Spleen (tissue), 11 donors: Measurements from ENCODE around the gene LRCH4. TPM values are rescaled to one million over a fixed set of nuclear protein-coding genes. Genes with fewer than 3 reads are reported as not detected.
A peak's percentile ranks its signal among the peaks of the same experiment; 100 is the strongest.
"Not testable (repeated sequence)": the region's sequence is repeated elsewhere in the genome, so short reads cannot be mapped to it uniquely, and the experiment has no call there.

Source experiments
- DNase-seq: peaks from one replicate; pipeline ENCODE4 v3.0.0-alpha.2; 2020
- H3K27ac ChIP-seq, 8 donors: fragments of 200-600 bp; sonication (generic) in 7 of 8; 1 replicate in 4 of 8; 2 replicates in 4 of 8; pipeline versions ENCODE4 v1.5.0 to v1.8.0; 2016 to 2021; ENCODE audit warnings: inconsistent platforms in 4 of 8, mild to moderate bottlenecking in 4 of 8, moderate library complexity in 1 of 8
- H3K27me3 ChIP-seq, 7 donors: fragments of 200-600 bp; sonication (generic) in 6 of 7; replicated peaks in 1 of 7; 1 replicate in 4 of 7; 2 replicates in 3 of 7; pipeline versions ENCODE4 v1.5.0 to v1.8.0; 2016 to 2021; ENCODE audit warnings: inconsistent platforms in 3 of 7, mild to moderate bottlenecking in 1 of 7
- H3K36me3 ChIP-seq, 6 donors: fragments of 200-600 bp; sonication (generic) in 5 of 6; 1 replicate in 4 of 6; 2 replicates in 2 of 6; pipeline versions ENCODE4 v1.5.0 to v1.8.0; 2016 to 2021; ENCODE audit warnings: inconsistent platforms in 2 of 6
- H3K4me1 ChIP-seq, 6 donors: fragments of 200-600 bp; sonication (generic) in 5 of 6; 1 replicate in 3 of 6; 2 replicates in 3 of 6; pipeline versions ENCODE4 v1.5.0 to v1.8.0; 2016 to 2021; ENCODE audit warnings: inconsistent platforms in 3 of 6
- H3K4me3 ChIP-seq, 8 donors: fragments of 200-600 bp; sonication (generic) in 7 of 8; 1 replicate in 4 of 8; 2 replicates in 4 of 8; pipeline versions ENCODE4 v1.5.0 to v1.8.0; 2016 to 2021; ENCODE audit warnings: inconsistent platforms in 4 of 8, mild to moderate bottlenecking in 4 of 8, moderate library complexity in 2 of 8
- H3K9me3 ChIP-seq, 8 donors: fragments of 200-600 bp; sonication (generic) in 7 of 8; 1 replicate in 4 of 8; 2 replicates in 4 of 8; pipeline versions ENCODE4 v1.5.0 to v1.8.0; 2016 to 2021; ENCODE audit warnings: inconsistent platforms in 4 of 8
- POLR2A ChIP-seq, 3 donors: fragments of 450-650 bp; IDR thresholded peaks; one replicate each; pipeline ENCODE4 v1.5.1; 2017; ENCODE audit warnings: antibody characterized with exemption in 3 of 3, mild to moderate bottlenecking in 1 of 3
- POLR2AphosphoS5 ChIP-seq, 3 donors: sonication (generic); formaldehyde crosslinking; IDR thresholded peaks; one replicate each; pipeline ENCODE4 v1.5.1; 2017; ENCODE audit warnings: antibody characterized with exemption in 3 of 3
- WGBS, 5 donors: extraction: QIAGEN DNeasy Blood & Tissue Kit in 3 of 5; methylation state at CpG; one replicate each; pipeline versions ENCODE4 v1.1.5 to v1.1.7; 2013 to 2018; 5-methylcytosine and 5-hydroxymethylcytosine counted together
- intact Hi-C: fragments of 100-400 bp; cut with DNase I; formaldehyde crosslinking; loops from one replicate; pipeline ENCODE4 v1.15.0; 2023; ENCODE audit warnings: low total_unique reads
- polyA plus RNA-seq, 3 donors: library from polyadenylated mRNA; stranded (reverse); fragments of 200-250 nt; gene quantifications; one replicate each; pipeline ENCODE4 v1.2.1, GENCODE V29; 2013
- total RNA-seq, 7 donors: library from RNA; depleted of rRNA in 3 of 7; stranded (reverse); fragments of >200 nt in 3 of 7; fragmentation: NEBNext Ultra II Directional in 4 of 7; extraction: Animal tissue kit (Norgen Biotek cat#: 25700) in 4 of 7; gene quantifications; one replicate each; pipeline versions ENCODE4 v1.1.0 to v1.2.1, GENCODE V29; 2016 to 2021
- TF ChIP-seq, protein P1 (sequence below), 11 experiments: fragments of 200-600 bp in 7 of 11; fragments of 450-650 bp in 4 of 11; sonication (generic) in 4 of 11; IDR thresholded peaks in 8 of 11; conservative IDR thresholded peaks in 3 of 11; 1 replicate in 7 of 11; 2 replicates in 4 of 11; pipeline versions ENCODE4 v1.4.0 to v1.8.0; 2016 to 2021; ENCODE audit warnings: antibody characterized with exemption in 11 of 11, inconsistent platforms in 4 of 11, mild to moderate bottlenecking in 1 of 11
- donor health status: healthy with polysubstance abuse.
- donor health status: DM: no; HTN: no; CAD: no; lungs with moderate emphysema.
- donor health status: DM: no; HTN: no; CAD: no.
- donor health status: Bipolar disorder and iron deficiency.
- donor health status: healthy.
- donor health status: DM: no; HTN: no; CAD: no.
- donor health status: DM: yes; HTN: yes; CAD: no.

The LRCH4 gene
- total and polyA plus RNA-seq, 10 donors, result 145 to 333 (median 197) TPM

DNA sequence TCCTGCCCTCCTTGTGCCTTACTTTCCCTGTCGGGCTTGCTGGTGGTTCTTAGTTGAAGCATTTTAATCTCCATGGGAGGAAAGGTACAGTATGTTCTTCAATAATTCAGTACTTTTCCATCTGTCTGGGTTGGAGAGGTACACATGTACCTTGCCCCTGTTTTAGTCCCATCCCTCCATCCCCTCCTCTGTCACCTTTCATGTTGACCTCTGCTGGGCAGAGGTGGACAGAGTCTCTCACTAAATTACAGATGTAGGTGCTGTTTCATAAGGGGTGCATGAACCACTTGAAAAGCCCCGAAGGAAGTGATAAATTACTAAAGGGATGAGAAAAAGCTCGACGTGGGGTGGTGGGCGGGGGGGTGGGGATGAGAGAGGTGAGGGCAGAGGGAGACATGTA is 41.5 kb downstream of the LRCH4 start:
- 32 to 46% (median 40%) methylated on average over 5 of the region's 5 CpGs for WGBS, 5 donors
- TF ChIP-seq POLR2AphosphoS5 (IDR thresholded peaks at IDR 0.05), result no peak
- TF ChIP-seq POLR2A (IDR thresholded peaks at IDR 0.05), result no peak
- TF ChIP-seq, protein P1, sequence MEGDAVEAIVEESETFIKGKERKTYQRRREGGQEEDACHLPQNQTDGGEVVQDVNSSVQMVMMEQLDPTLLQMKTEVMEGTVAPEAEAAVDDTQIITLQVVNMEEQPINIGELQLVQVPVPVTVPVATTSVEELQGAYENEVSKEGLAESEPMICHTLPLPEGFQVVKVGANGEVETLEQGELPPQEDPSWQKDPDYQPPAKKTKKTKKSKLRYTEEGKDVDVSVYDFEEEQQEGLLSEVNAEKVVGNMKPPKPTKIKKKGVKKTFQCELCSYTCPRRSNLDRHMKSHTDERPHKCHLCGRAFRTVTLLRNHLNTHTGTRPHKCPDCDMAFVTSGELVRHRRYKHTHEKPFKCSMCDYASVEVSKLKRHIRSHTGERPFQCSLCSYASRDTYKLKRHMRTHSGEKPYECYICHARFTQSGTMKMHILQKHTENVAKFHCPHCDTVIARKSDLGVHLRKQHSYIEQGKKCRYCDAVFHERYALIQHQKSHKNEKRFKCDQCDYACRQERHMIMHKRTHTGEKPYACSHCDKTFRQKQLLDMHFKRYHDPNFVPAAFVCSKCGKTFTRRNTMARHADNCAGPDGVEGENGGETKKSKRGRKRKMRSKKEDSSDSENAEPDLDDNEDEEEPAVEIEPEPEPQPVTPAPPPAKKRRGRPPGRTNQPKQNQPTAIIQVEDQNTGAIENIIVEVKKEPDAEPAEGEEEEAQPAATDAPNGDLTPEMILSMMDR (IDR thresholded peaks at IDR 0.05 in 8 of 11, conservative IDR thresholded peaks at IDR 0.05 in 3 of 11), result no peak
- H3K27me3 ChIP-seq, result no peaks in the 10 kb centered on the region
- DNase-seq, result no peak
- peak overlapping the region; percentile 74 to 93 (median 86) for H3K27ac ChIP-seq
- H3K4me1 ChIP-seq, result peaks cover 66 to 100% (median 95%) of the 10 kb centered on the region in 6 donors
- H3K4me3 ChIP-seq, result peak overlapping the region in 1 of 8 donors; percentile 30
- peaks cover 0 to 8% (median 0%) of the 10 kb centered on the region in 6 donors for H3K36me3 ChIP-seq
- intact Hi-C loops, result no loop called here
- no peaks in the 10 kb centered on the region for H3K9me3 ChIP-seq

DNA sequence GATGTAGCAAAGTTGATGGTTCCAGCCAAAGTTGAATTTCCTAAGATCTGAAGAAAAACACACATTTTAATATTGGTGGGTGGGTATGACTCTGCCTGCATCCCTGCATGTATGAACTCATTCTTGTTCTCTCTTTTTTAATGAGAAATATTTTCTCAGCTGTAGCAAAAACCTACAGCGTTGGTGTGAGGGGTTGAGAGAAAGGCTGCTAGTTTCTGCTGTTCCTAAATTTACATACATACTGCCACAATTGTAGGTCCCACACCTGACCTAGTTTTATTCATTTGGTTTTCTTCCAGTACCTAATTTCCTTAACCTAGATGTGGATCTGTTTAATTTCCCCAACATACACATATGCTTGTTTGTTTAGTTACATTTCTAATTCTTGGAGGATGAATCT is 42.3 kb downstream of the LRCH4 start:
- H3K36me3 ChIP-seq, result peaks cover 0 to under 1% (median 0%) of the 10 kb centered on the region in 6 donors
- DNase-seq, result no peak
- TF ChIP-seq POLR2AphosphoS5 (IDR thresholded peaks at IDR 0.05) (no peak), POLR2A (IDR thresholded peaks at IDR 0.05) (no peak)
- TF ChIP-seq, protein P1 (IDR thresholded peaks at IDR 0.05 in 8 of 11, conservative IDR thresholded peaks at IDR 0.05 in 3 of 11), result no peak
- peaks cover 61 to 95% (median 89%) of the 10 kb centered on the region in 6 donors for H3K4me1 ChIP-seq
- peak overlapping the region in 7 of 8 donors; percentile 76 to 93 (median 86) for H3K27ac ChIP-seq
- no peak overlapping the region for H3K4me3 ChIP-seq
- WGBS, 5 donors, result 46 to 68% (median 65%) methylated on average over 1 of the region's 1 CpG
- H3K9me3 ChIP-seq, result no peaks in the 10 kb centered on the region
- H3K27me3 ChIP-seq, result no peaks in the 10 kb centered on the region
- intact Hi-C loops, result no loop called here

DNA sequence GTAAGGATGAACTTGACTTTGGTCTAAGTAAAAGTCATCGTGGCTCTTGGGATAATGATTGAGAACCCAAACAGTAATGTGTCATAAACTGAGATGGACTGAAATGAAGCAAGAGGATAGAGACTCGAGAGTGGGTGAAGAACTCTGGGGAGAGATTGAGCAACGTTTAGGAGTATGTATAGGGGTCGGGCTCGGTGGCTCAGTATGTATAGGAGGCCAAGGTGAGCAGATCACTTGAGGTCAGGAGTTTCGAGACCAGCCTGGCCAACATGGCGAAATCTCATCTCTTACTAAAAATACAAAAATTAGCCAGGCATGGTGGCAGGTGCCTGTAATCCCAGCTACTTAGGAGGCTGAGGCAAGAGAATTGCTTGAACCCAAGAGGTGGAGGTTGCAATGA is 44.6 kb downstream of the LRCH4 start:
- H3K9me3 ChIP-seq, H3K36me3 ChIP-seq, intact Hi-C loops, H3K27me3 ChIP-seq, DNase-seq: not testable (repeated sequence)
- peak overlapping the region in 2 of 8 donors; percentile 89 to 98 for H3K4me3 ChIP-seq
- peak overlapping the region in 4 of 8 donors; percentile 82 to 93 (median 89) for H3K27ac ChIP-seq
- 69 to 93% (median 72%) methylated on average over 7 of the region's 7 CpGs for WGBS, 5 donors
- H3K4me1 ChIP-seq, result peaks cover 43 to 83% (median 72%) of the 10 kb centered on the region in 6 donors

DNA sequence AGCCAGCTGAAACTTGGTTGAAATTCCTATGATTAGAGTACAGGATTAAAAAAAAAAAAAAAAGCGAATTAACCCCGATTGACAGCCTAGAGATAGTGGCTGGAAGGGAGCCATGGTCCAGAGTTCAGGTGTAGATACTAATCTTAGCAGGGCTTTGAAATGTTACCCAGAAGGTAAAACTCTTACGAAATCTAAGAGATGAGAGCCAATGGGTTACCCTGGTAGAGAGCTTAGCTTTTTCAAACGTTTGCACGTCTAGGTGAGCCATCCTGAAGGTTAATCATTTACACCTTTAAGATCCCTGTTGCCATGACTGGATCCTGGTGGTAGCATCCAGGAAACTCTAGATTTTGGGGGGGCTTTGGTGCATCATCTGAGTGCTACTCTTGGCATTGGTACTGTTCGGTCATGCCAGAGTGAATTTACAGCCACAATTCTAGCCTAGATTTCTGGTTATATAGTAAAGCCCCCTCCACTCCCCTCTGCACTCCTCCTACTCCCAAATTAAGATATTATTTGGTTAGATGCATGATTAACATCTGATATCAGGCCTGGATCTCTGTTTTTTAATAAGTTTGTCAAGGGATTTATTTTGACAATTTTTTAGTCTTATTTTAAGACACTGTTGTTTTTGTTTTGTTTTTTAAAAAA is 45.7 kb downstream of the LRCH4 start:
- TF ChIP-seq POLR2AphosphoS5 (IDR thresholded peaks at IDR 0.05), result no peak
- TF ChIP-seq POLR2A (IDR thresholded peaks at IDR 0.05), result no peak
- TF ChIP-seq, protein P1 (IDR thresholded peaks at IDR 0.05 in 8 of 11, conservative IDR thresholded peaks at IDR 0.05 in 3 of 11), result no peak
- intact Hi-C loops, result no loop called here
- Histone ChIP-seq H3K36me3 (no peaks in the 10 kb centered on the region), H3K27ac (peak overlapping the region in 5 of 8 donors; percentile 79 to 89 (median 86)), H3K4me1 (peaks cover 33 to 72% (median 61%) of the 10 kb centered on the region in 6 donors), H3K9me3 (no peaks in the 10 kb centered on the region), H3K4me3 (peak overlapping the region; percentile 89 to 98 (median 96)), H3K27me3 (no peaks in the 10 kb centered on the region)
- 37 to 66% (median 58%) methylated on average over 6 of the region's 6 CpGs for WGBS, 5 donors
- no peak for DNase-seq
